ENCODE data around the gene ADK. TPM values are rescaled to one million over a fixed set of nuclear protein-coding genes. Genes with fewer than 3 reads are reported as not detected.

The ADK gene
- total and polyA plus RNA-seq, 2 donors from 2014 or later: 33.0 to 38.3 TPM

DNA sequence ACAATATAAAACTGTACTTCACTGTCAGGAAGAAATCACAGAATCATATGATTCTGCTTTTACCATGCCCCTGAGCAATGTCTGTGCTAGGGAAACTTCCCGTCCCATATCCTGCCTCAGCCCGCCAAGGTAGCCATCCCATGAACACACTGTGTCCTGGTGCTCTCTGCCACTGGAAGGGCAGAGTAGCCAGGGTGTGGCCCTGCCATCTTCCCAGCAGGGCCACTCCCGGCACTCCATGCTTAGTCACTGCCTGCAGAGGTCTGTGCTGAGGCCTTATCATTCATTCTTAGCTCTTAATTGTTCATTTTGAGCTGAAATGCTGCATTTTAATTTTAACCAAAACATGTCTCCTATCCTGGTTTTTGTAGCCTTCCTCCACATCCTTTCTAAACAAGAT lies 32.2 kb upstream of the ADK start:
- DNase-seq (no peak), FAIRE-seq (no peak)
- Histone ChIP-seq H3K9me3 (ENCODE audit: control insufficient read depth in 2 of 3, insufficient read depth in 1 of 3, low read length in 3 of 3) (no peaks in the 10 kb centered on the region), H3K9ac (ENCODE audit: low read length in 3 of 3) (no peak overlapping the region), H3K27me3 (ENCODE audit: control insufficient read depth, insufficient read depth, low read length) (no peaks in the 10 kb centered on the region), H3K4me3 (ENCODE audit: low read length in 3 of 3) (no peak overlapping the region), H3K27ac (ENCODE audit: low read depth in 2 of 2, low read length in 2 of 2) (no peak overlapping the region), H3K36me3 (ENCODE audit: control insufficient read depth in 2 of 3, insufficient read depth in 3 of 3, low read length in 3 of 3) (peaks cover 11 to 57% (median 35%) of the 10 kb centered on the region in 3 donors), H3K4me1 (ENCODE audit: control insufficient read depth in 2 of 3, insufficient read depth in 2 of 3, low read depth in 1 of 3, low read length in 3 of 3) (no peaks in the 10 kb centered on the region)
- intact Hi-C loops (cut with DNase I): no loop called here
- TF ChIP-seq, protein P1, sequence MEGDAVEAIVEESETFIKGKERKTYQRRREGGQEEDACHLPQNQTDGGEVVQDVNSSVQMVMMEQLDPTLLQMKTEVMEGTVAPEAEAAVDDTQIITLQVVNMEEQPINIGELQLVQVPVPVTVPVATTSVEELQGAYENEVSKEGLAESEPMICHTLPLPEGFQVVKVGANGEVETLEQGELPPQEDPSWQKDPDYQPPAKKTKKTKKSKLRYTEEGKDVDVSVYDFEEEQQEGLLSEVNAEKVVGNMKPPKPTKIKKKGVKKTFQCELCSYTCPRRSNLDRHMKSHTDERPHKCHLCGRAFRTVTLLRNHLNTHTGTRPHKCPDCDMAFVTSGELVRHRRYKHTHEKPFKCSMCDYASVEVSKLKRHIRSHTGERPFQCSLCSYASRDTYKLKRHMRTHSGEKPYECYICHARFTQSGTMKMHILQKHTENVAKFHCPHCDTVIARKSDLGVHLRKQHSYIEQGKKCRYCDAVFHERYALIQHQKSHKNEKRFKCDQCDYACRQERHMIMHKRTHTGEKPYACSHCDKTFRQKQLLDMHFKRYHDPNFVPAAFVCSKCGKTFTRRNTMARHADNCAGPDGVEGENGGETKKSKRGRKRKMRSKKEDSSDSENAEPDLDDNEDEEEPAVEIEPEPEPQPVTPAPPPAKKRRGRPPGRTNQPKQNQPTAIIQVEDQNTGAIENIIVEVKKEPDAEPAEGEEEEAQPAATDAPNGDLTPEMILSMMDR (IDR thresholded peaks at IDR 0.05; ENCODE audit: borderline replicate concordance, extremely low read depth, insufficient read depth): no peak

DNA sequence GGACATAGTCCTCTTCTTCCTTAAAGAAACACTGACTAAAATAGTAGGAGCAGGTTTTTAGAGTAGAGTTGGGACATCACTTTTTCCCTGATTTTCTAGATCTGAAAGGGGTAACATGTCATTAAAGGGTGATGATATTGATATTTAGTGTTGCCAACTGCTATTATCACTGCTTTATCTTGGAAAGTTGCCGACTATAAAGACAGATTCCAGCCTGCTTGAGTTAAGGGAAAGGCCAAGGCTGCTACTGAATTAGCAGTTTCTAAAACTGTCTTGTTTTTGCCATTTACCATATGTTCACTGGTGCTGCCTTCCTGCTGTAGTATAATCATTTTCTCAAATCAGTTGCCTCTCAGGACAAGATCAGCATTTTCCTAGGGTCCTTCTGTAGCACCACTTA lies 30.1 kb upstream of the ADK start:
- TF ChIP-seq, protein P1 (IDR thresholded peaks at IDR 0.05; ENCODE audit: borderline replicate concordance, extremely low read depth, insufficient read depth): no peak
- Histone ChIP-seq H3K9me3 (ENCODE audit: control insufficient read depth in 2 of 3, insufficient read depth in 1 of 3, low read length in 3 of 3) (no peaks in the 10 kb centered on the region), H3K4me3 (ENCODE audit: low read length in 3 of 3) (no peak overlapping the region), H3K36me3 (ENCODE audit: control insufficient read depth in 2 of 3, insufficient read depth in 3 of 3, low read length in 3 of 3) (peaks cover 4 to 49% (median 30%) of the 10 kb centered on the region in 3 donors), H3K27me3 (ENCODE audit: control insufficient read depth, insufficient read depth, low read length) (no peaks in the 10 kb centered on the region), H3K9ac (ENCODE audit: low read length in 3 of 3) (no peak overlapping the region), H3K27ac (ENCODE audit: low read depth in 2 of 2, low read length in 2 of 2) (no peak overlapping the region), H3K4me1 (ENCODE audit: control insufficient read depth in 2 of 3, insufficient read depth in 2 of 3, low read depth in 1 of 3, low read length in 3 of 3) (no peaks in the 10 kb centered on the region)
- intact Hi-C loops (cut with DNase I): no loop called here
- peak in 1 of 5 donors; percentile 25 for DNase-seq
- FAIRE-seq: no peak

DNA sequence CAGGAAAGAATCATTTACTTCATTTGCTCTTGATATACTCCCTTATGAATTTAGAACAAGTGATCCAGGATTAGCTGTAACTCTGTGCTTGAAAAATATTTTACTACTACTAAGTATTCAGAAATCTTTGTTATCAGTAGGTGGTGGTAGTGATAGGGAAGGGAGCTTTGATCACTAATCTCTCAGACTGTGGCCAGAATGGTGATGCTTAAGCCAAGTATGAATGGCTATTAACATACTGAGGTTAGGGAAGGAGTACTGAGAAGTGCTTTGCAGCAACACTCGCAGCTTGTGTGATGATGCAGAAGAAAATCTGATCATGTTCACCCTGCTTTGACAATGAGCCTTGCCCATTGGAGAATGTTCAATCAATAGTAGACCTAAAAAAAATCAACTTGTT lies 29.7 kb upstream of the ADK start:
- intact Hi-C loops (cut with DNase I): no loop called here
- TF ChIP-seq, protein P1 (IDR thresholded peaks at IDR 0.05; ENCODE audit: borderline replicate concordance, extremely low read depth, insufficient read depth): no peak
- FAIRE-seq: no peak

DNA sequence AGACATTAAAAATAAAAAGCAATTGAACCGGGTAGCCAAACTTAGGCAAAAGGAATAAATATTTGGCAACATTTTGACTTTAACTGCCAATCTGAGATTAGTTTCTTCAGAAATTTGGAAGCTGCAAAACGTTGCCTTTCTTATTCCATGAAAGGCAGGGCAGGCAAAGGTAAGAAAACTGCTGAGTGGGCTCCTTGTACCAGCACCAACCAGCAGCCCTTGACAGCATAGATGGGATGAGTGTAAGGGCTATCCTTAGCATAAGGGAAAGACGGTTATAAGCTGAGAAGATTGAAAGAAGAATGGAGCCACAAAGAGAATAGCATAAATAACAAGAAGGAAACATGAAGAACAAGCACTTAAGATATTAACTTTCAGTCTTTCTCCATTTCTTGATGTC lies 29.0 kb upstream of the ADK start:
- TF ChIP-seq, protein P1 (IDR thresholded peaks at IDR 0.05; ENCODE audit: borderline replicate concordance, extremely low read depth, insufficient read depth): no peak
- Histone ChIP-seq H3K27ac (ENCODE audit: low read depth in 2 of 2, low read length in 2 of 2) (no peak overlapping the region), H3K4me3 (ENCODE audit: low read length in 3 of 3) (no peak overlapping the region), H3K36me3 (ENCODE audit: control insufficient read depth in 2 of 3, insufficient read depth in 3 of 3, low read length in 3 of 3) (peaks cover 8 to 49% (median 30%) of the 10 kb centered on the region in 3 donors), H3K27me3 (ENCODE audit: control insufficient read depth, insufficient read depth, low read length) (no peaks in the 10 kb centered on the region), H3K4me1 (ENCODE audit: control insufficient read depth in 2 of 3, insufficient read depth in 2 of 3, low read depth in 1 of 3, low read length in 3 of 3) (no peaks in the 10 kb centered on the region), H3K9ac (ENCODE audit: low read length in 3 of 3) (no peak overlapping the region), H3K9me3 (ENCODE audit: control insufficient read depth in 2 of 3, insufficient read depth in 1 of 3, low read length in 3 of 3) (no peaks in the 10 kb centered on the region)
- DNase-seq: no peak
- intact Hi-C loops (cut with DNase I): no loop called here
- FAIRE-seq: no peak

More for the DNA sequence above, 29.7 kb upstream of the ADK start:
- no peak for DNase-seq
- H3K4me3 ChIP-seq (ENCODE audit: low read length in 3 of 3): no peak overlapping the region
- no peaks in the 10 kb centered on the region for H3K27me3 ChIP-seq (ENCODE audit: control insufficient read depth, insufficient read depth, low read length)
- H3K27ac ChIP-seq (ENCODE audit: low read depth in 2 of 2, low read length in 2 of 2): no peak overlapping the region
- no peak overlapping the region for H3K9ac ChIP-seq (ENCODE audit: low read length in 3 of 3)
- no peaks in the 10 kb centered on the region for H3K9me3 ChIP-seq (ENCODE audit: control insufficient read depth in 2 of 3, insufficient read depth in 1 of 3, low read length in 3 of 3)
- H3K4me1 ChIP-seq (ENCODE audit: control insufficient read depth in 2 of 3, insufficient read depth in 2 of 3, low read depth in 1 of 3, low read length in 3 of 3): no peaks in the 10 kb centered on the region
- peaks cover 7 to 49% (median 30%) of the 10 kb centered on the region in 3 donors for H3K36me3 ChIP-seq (ENCODE audit: control insufficient read depth in 2 of 3, insufficient read depth in 3 of 3, low read length in 3 of 3)
